Endothelial cell of hepatic sinusoid (primary cell): ENCODE data around the gene PPP6C.
"Not testable (repeated sequence)": the region's sequence is repeated elsewhere in the genome, so short reads cannot be mapped to it uniquely, and the experiment has no call there.

Experiments used
- in situ Hi-C: cut with HindIII; loops from 2 replicates; pipeline ENCODE4 v1.10.0; 2017; ENCODE audit warnings: low sequenced_read_pairs

The PPP6C gene

DNA sequence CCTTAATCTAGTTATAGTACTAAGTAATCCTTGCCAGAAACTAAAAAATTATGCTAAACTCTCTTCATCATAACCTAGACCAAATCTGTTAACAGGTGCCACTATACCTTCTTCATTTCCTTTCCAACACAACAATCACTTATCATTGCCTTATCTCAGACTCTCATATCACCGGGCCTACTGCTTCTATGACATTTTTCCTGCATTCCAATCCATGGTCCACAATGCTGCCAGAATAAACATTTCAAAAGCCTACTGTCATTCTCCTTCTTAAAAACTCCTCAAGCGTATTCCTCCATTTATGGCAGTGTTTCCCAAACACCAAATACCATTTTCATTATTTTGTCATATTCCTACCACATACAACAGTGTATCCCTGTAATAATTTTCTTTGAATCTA lies 6.5 kb downstream of the PPP6C start:
- in situ Hi-C loops: no loop called here

DNA sequence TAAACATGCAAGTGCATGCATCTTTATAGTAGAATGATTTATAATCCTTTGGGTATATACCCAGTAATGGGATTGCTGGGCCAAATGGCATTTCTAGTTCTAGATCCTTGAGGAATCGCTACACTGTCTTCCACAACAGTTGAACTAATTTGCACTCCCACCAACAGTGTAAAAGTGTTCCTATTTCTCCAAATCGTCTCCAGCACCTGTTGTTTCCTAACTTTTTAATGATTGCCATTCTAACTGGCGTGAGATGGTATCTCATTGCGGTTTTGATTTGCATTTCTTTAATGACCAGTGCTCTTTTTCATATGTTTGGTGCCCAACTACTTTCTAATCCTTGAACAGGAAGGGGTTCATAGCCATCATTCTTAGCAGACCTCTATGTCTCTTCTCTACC lies 7.8 kb downstream of the PPP6C start:
- in situ Hi-C loops: not testable (repeated sequence)

DNA sequence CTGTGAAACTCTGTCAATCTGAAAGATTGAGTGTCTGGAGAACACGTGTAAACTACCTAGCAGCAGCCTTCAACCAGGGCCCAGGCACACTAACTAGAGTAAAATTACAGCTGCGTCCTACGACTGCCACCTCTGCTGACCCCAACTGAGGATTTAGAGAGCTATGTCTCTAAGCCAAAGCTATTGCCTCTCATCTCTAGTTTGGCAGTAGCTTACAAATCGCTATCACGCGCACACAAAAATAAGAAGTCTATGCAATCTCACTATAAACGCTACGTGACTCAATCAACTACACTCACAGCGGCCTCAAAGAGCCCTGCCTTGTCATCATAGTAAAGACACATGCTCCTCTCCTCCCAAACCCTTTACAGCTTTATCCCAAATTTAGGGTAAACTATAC lies 8.7 kb downstream of the PPP6C start:
- in situ Hi-C loops: no loop called here

DNA sequence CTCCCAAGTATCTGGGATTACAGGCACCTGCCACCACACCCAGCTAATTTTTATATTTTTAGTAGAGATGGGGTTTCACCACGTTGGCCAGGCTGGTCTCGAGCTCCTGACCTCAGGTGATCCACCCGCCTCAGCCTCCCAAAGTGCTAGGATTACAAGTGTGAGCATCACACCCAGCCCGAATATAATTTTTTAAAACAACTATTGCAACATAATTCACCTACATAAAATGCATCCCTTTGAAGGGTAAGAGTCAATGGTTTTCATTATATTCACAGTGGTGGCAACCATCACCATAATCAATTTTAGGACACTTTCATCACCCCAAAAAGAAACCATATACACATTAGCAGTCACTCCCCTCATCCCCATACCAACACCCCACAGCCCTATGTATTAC lies 9.8 kb downstream of the PPP6C start:
- in situ Hi-C loops: not testable (repeated sequence)

DNA sequence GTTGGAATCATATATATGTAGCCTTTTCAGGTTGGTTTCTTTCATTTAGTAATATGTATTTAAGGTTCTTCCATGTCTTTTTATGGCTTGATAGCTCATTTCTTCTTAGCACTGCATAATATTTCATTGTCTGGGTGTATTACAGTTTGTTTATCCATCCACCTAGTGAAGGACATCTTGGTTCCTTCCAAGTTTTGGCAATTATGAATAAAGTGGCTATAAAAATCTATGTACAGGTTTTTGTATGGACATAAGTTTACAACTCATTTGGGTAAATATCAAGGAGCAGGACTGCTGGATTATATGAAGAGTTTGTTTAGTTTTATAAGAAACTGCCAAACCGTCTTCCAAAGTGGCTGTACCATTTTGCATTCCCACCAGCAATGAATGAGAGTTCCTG lies 11.7 kb downstream of the PPP6C start:
- in situ Hi-C loops: no loop called here

DNA sequence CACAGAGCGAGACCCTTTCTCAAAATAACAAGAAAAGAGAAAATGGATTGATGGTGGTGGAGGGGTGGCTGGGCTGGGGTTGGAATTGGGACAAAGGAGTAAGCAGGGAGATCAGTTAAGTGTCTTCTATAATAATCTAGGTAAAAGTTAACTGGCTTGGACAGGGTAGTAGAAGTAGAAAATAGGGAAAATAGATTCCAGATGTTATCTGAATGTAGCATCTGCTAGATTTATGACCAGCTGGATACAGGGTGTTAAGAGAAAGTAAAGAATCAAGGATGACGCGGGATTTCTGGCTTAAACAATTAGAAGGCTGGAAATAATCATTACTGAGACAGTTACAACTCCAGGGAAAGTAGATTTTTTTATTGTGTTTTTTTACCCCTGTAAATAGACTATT lies 13.0 kb downstream of the PPP6C start:
- in situ Hi-C loops: no loop called here

DNA sequence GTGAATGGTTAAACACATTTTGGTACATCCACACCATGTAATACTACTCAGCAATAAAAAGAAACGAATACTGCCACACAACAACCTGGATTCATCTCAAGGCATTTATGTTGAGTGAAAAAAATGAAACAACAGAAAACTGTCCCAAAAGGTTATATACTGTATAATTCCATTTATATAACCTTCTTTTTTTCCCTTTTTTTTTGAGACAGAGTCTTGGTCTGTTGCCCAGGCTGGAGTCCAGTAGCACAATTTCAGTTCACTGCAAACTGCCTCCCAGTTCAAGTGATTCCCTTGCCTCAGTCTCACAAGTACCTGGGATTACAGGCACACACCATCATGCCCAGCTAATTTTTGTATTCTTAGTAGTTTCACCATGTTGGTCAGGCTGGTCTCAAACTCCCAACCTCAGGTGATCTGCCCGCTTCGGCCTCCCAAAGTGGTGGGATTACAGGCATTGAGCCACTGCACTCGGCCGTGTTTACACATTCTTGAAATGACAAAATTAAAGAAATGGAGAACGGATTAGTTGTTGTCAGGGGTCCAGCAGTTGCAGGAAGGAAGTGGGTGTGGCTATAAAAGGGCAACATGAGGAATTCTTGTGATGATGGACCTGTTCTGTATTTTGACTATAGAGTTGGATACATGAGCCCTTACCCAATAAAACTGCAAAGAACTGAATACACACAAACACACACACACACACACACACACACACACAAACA lies 17.4 kb downstream of the PPP6C start:
- in situ Hi-C loops: no loop called here

DNA sequence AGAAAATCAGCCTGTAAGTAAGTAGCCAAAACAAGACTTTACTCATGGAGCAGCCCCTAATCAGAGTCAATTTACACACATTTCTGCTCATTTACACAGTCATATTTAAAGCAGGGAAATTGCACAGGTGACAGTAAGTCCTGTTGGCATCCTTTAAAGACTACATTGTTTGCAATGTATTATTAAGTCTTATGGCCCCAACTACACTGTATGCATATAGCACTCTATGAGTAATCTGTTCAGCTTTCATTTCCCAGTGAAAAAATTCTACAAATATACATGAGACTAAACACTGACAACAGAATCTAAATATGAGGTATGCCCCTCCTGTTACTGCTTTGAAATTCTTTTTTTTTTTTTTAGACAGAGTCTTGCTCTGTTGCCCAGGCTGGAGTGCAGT lies 19.7 kb downstream of the PPP6C start:
- in situ Hi-C loops: no loop called here

DNA sequence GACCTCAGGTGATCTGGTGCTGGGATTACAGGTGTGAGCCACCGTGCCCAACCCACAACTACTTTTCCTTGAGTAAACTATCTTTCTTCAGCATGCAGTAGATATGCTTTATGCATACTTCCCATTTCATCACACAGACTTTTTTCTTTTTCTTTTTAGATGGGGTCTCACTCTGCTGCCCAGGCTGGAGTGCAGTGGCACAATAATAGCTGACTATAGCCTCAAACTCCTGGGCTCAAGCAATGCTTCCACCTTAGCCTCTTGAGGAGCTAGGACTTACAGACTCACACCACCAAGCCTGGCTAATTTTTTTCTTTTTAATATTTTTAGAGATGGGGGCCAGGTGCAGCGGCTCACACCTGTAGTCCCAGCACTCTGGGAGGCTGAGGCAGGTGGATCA lies 22.8 kb downstream of the PPP6C start:
- in situ Hi-C loops: no loop called here

DNA sequence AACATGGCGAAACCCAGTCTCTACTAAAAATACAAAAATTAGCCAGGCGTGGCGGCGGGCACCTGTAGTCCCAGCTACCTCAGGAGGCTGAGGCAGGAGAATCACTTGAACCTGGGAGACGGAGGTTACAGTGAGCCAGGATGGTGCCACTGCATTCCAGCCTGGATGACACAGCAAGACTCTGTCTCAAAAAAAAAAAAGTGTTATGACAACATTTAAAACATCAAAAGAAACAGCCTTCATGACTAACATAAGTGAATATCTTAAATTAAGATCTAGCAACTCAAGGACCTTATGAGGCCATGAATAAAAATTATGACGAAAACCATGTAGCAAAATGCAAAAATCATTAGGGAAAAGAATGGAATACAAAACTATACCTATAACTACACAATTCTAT lies 26.7 kb downstream of the PPP6C start:
- in situ Hi-C loops: not testable (repeated sequence)

DNA sequence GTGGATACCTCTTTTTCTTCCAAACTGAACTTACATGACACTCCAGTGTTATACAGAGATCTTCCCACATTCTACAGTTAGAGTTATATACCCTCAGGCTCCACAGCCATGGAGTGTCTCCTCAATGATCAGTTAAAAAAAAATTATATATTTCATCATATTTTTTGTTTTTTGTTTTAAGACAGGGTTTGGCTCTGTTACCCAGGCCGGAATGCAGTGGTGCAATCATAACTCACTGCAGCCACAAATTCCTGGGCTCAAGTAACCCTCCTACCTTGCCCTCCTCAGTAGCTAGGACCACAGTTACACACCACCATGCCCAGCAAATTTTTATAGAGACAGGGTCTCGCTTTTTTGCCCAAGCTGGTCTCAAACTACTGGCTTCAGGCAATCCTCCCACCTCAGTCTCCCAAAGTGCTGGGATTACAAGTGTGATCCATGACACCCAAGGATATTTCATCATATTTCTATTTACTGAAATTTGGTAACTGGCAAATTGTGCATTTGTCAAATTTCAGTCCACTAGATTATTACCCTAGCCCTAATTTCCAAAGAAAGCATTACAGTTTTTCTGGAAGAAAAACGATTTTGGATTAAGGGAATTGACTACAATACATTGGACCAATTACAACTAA lies 28.2 kb downstream of the PPP6C start:
- in situ Hi-C loops: no loop called here

DNA sequence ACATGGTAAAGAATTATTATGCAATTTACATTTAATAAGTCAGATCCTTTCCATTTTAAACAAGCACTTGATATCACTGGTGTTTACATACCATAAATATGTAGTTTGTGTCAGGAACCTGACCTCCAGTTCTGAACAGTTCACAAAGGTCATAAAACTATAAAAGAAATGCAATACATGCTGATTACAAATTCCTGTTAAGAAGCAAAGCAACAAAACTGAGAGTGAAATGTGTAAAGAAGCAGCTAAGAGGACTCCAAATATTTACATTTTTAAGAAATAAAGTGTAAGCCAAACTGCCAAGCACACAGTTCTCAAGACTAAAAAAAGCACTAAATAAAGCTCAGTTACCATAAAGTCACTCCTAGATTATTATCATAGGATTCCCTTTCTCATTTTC lies 28.9 kb downstream of the PPP6C start:
- in situ Hi-C loops: no loop called here

DNA sequence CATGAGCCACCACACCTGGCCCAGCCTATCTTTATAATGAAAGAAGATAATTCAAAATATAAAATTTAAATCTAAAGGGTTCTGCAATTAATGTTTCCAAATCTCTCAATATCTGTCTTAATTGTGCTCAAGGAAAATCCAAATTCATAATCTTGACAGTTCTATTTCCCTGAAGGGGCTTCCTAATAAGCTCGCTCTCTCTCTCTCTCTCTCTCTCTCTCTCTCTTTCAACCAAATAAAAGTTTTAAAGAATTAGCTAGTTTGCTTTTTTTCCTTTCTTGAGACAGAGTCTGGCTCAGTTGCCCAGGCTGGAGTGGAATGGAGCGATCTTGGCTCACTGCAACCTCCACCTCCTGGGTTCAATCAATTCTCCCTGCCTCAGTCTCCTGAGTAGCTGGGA lies 33.1 kb downstream of the PPP6C start:
- in situ Hi-C loops: no loop called here

DNA sequence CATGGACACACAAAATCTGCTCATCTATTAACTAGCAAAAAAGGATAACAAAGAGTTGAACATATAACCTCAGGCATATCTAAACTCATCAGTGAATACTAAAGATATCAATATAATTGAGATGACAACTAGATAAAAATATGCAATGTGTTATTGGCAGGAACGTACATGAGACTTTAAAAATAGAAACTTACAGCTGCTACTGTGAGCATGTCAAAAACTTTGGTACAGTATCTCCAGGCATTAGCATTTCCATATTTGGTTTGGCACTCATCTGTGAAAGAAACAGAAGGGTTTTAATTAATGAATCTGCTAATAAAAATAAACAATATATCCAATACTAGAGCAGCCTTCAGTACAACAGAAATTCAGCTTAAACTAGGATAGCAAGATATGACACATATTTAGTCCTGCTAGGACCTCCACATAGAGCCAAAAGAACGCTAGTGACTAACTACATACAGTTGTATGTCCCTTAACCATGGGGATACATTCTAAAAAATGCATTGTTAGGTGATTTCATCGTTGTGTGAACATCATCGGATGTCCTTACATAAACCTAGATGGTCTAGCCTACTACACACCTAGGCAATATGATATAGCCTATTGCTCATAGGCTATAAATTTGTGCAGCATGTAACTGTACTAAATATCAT lies 35.8 kb downstream of the PPP6C start:
- in situ Hi-C loops: no loop called here

DNA sequence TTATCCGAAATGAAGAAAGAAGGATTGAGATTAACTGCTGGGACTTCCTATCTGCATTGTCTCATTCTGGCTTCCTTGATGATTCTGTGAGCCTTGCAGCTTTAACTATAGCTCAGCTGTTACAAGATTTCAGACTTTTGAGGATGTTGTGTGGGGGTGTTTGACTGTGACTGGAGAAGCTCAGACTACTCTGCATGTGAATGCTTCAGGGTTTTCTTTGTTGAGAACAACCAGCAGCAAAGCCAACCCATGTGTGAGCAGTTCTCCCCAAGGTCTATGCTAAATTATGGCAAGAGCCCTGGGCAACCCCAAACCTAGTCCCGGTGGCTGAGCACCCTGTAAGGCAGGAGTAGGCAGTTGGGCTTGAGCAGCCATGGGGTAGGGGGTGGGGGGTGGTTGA lies 37.9 kb downstream of the PPP6C start:
- in situ Hi-C loops: no loop called here

DNA sequence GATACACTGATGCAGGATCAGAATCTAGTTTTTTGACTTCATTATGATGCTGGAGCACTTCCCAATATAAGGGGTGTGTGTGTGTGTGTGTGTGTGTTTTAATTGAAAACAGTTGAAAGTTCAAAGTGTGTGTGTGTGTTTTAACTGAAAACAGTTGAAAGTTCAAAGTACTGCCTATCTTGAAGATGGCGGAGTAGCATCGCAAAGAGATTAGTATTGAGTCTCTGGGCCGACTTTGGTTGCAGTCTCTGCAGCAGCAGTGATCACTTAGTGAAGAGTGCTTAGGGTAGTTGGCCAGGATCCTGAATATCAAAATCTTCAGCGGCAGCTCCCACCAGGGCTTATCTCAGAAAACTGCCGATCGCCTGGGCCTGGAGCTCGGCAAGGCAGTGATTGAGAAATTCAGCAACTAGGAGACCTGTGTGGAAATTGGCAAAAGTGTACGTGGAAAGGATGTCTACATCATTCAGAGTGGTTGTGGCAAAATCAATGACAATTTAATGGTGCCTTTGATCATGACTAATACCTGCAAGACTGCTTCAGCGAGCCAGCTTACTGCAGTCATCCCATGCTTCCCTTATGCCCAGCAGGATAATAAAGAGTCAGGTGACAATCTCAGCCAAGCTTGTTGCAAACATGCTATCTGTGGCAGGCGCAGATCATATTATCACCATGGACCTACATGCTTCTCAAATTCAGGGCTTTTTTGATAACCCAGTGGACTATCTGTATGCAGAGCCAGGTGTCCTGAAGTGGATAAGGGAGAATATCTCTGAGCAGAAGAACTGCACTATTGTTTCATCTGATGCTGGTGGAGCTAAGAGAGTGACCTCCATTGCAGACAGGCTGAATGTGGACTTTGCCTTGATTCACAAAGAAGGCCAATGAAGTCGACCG lies 39.0 kb downstream of the PPP6C start:
- in situ Hi-C loops: no loop called here

DNA sequence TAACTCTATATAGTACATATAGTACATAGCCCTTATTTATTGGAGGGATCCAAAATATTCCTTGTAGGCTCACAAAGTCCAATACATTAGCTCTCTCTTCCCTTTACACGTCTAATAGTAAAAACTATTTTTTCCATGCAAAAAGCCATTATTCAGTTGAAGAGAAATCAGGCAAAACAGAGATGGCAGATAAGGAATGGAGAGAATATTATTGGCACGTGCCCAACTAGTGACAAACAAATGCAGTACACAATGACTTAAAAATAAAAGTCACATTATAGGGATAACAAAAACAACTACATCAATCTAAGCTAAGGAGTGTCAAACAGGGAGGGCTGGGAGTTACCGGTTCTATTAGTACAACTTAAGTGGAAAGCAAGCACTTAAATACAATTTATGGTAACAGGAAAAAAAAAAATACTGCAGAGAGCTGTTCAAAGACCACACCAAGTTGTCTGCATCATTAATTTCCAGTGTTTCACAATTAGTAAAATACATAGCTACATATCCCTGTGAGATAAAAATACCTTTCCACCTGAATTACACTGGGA lies 42.1 kb downstream of the PPP6C start:
- in situ Hi-C loops: no loop called here

DNA sequence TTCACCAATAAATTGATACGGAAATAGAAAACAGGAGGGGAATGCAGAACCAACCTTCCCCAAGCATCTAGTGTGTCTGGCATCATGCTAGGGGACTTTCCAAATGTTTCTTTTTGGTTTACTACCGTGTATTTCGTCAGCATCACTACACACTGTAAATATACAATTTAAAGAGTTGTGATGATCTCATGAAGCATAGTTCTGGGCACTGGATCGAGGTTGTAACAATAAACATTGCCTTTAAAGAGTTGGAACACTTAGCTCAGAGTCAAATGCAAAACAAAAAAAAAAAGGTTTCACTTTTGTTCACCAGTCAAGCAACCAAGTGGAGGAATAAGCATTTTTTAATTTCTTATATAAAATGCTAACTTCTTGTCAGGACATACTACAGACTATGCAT lies 43.4 kb downstream of the PPP6C start:
- in situ Hi-C loops: no loop called here

DNA sequence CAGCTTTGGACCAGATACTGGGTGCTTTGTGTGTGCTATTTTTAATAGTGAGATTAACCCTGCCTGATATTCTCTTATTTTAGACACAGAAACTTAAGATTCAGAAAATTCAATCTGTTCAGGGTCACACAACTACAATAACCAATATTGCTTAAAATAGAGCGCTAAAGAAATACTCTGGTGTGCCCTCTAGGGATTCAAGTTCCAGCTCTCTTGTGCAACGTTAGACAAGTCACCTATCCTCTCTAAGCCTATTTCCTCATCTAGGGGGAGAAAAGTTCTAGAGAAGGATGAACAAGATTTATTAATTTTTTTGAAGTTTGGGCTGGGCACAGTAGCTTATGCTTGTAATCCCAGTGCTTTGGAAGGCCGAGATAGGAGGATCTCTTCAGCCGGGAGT lies 44.2 kb downstream of the PPP6C start:
- in situ Hi-C loops: no loop called here

DNA sequence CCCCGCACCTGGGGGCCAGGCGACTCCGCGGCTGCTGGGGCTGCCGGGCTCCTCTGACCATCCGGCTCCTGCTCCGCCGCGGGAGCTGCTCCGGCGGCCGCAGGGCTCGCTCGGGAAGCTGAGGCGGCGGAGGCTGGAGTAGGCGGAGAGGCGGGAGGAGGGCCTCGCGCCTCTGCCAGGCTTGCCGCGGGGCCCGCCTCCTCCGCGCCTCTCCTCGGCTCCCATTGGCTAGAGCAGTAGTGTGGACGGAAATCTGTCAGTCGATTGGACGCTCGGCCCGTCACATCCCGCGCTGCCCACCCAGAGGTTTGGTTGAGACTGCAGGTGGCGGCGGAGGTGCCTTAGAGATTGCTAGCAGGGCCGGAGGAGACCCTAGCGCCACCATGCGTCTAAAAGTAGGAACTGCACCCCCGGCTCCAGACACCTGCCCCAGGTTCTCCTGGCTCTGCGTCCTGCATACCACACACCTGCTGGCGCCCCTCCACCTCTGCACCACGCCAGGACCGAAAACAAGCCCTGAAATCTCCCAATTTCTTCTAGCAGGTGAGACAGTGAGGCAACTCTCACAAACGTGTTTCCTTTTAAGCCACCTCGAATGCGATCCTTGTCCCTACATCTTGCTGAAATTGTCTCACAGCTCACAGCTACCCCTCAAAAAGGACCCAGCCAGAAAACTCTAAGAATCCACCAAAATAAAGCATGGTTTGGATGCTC lies 46.1 kb downstream of the PPP6C start, which contains the start of gene SCAI:
Gene SCAI, minus strand, starts transcription at position 152 of the 714 bp plus-strand sequence. Its CDS starts 91 bp downstream, at position 61.
- in situ Hi-C loops: no loop called here
